Naive thymus-derived CD8-positive, alpha-beta T cell (primary cell): ENCODE results near the gene SH3PXD2B. TPM values are rescaled to one million over a fixed set of nuclear protein-coding genes. Genes with fewer than 3 reads are reported as not detected.
A peak's percentile ranks its signal among the peaks of the same experiment; 100 is the strongest.

Experiments used
- ATAC-seq, 2 donors: fragments of 150-1000 bp; cut with Tn5 transposase in 1 of 2; sonication (Bioruptor Pico), chemical (Tn5 transposase) in 1 of 2; 1 replicate in 1 of 2; 2 replicates in 1 of 2; pipeline ENCODE4 v1.10.0; 2021; ENCODE audit warnings: mild to moderate bottlenecking in 2 of 2, moderate library complexity in 2 of 2
- POLR2A ChIA-PET: fragments of 350-600 bp; sonication (Branson Sonifier 250); formaldehyde crosslinking; loops from one replicate; lab custom pipeline; 2021; ENCODE audit warnings: antibody characterized with exemption; lab: Charles Lee
- DNase-seq, 10 donors: peaks; one replicate each; pipeline versions ENCODE4 v3.0.0 to v3.0.0-alpha.2; 2020 to 2022
- H3K27ac Mint-ChIP-seq, 10 donors: one replicate each; pipeline ENCODE4 v1.8.0; 2020 to 2022; ENCODE audit warnings: mild to moderate bottlenecking in 10 of 10, mixed read lengths in 10 of 10, moderate library complexity in 4 of 10, inconsistent platforms in 1 of 10
- H3K27me3 Mint-ChIP-seq, 5 donors: one replicate each; pipeline ENCODE4 v1.8.0; 2021 to 2022; ENCODE audit warnings: mixed read lengths in 5 of 5
- H3K36me3 Mint-ChIP-seq, 3 donors: one replicate each; pipeline ENCODE4 v1.8.0; 2020 to 2022; ENCODE audit warnings: mixed read lengths in 3 of 3, mild to moderate bottlenecking in 2 of 3, inconsistent platforms in 1 of 3
- H3K4me1 Mint-ChIP-seq, 4 donors: one replicate each; pipeline ENCODE4 v1.8.0; 2021 to 2022; ENCODE audit warnings: mixed read lengths in 4 of 4
- H3K4me3 Mint-ChIP-seq, 10 donors: one replicate each; pipeline ENCODE4 v1.8.0; 2020 to 2022; ENCODE audit warnings: mild to moderate bottlenecking in 10 of 10, mixed read lengths in 10 of 10, moderate library complexity in 6 of 10, inconsistent platforms in 1 of 10
- H3K9me3 Mint-ChIP-seq, 9 donors: one replicate each; pipeline ENCODE4 v1.8.0; 2020 to 2022; ENCODE audit warnings: mixed read lengths in 9 of 9, mild to moderate bottlenecking in 3 of 9, inconsistent platforms in 1 of 9, moderate library complexity in 1 of 9
- polyA plus RNA-seq, 3 donors: library from polyadenylated mRNA; unstranded; fragments of 300-500 nt; fragmentation: Illumina TruSeq; gene quantifications; one replicate each; pipeline ENCODE4 v1.2.3, GENCODE V29; 2021
- total RNA-seq, 8 experiments: library from RNA in 2 of 8; stranded (reverse) in 2 of 8; gene quantifications; one replicate each; pipeline ENCODE4 v1.2.3 and lab custom pipeline; 2021 to 2026

SH3PXD2B gene
- total RNA-seq (under 1 TPM; 0.47 to 0.55 TPM), polyA plus RNA-seq (under 1 TPM in 2 of 3 donors, not detected in 1; 0.09 to 0.10 TPM), total RNA-seq (lab: John Stamatoyannopoulos, UW) (0 to 2.2 (median 0.79) reads per million in 6 experiments)

DNA sequence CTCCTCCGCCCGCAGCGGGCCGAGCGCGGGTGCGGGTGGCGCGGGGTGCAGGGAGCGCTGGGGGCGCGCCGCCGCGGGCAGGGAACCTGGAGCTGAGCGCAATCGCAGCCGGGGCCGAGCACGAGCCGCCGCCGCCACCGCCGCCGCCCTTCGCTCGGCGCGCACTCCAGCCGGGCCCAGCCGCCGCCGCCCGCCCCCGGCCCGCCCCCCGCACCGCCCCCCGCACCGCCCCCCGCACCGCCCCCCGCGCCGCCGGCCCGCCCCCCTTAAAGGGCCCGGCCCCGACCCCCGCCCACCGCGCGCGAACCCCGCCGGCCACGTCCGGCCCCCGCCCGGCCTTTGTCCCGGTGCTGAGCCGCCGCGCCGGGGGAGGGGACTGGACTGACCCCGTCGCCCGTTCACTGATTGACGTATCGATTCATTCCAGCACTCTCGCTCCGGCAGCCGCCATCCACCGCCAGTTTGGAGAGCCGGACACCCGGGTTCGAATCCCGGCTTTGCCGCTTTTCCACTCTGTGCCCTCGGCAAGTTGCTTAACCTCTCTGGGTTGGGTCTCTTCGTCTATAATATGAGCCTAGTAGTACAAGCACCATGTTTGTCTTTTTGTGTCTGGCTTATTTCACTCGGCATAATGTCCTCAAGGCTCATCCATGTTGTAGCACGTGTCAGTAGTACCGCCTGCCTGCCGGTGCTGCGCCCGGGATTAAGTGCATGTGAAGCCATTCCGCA lies at the start of gene SH3PXD2B:
SH3PXD2B (minus strand) TSS at position 168 of the 729 bp plus-strand sequence. CDS start 173 bp downstream, outside the sequence.
- H3K9me3 Mint-ChIP-seq = no peaks in the 10 kb centered on the region
- peaks cover 5 to 31% (median 15%) of the 10 kb centered on the region in 5 donors for H3K27me3 Mint-ChIP-seq
- H3K4me1 Mint-ChIP-seq = peaks cover 12 to 27% (median 15%) of the 10 kb centered on the region in 4 donors
- peak within 1 kb of the TSS; percentile 80 to 94 (median 86) for H3K4me3 Mint-ChIP-seq
- DNase-seq (peak in 9 of 10 donors; percentile 17 to 59 (median 41)), ATAC-seq (peak; percentile 79 to 92)
- POLR2A ChIA-PET = no interaction called here
- peak within 1 kb of the TSS in 9 of 10 donors; percentile 5 to 80 (median 49) for H3K27ac Mint-ChIP-seq
- H3K36me3 Mint-ChIP-seq = no peaks in the 10 kb centered on the region

DNA sequence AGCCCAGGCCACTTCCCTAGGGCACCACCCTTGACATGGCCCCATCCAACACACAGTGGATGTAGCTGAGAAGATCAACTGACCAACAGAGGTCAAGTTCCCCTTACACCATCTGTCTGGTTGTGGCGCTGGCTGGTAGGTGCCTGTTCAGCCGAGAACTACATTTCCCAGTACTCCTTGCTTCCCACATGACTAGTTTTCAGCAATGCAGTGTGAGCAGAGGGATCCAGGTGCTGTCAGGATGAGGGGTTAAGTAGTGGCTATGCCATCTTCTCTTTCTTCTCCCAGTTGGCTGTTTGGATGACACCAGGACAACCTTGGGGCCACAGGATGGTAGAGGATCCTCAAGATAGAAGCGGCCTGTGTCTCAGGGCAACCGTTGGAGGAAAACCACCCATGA lies 48.6 kb upstream of the SH3PXD2B start:
- H3K36me3 Mint-ChIP-seq = peaks cover 0 to 3% (median 0%) of the 10 kb centered on the region in 3 donors
- no peaks in the 10 kb centered on the region for H3K9me3 Mint-ChIP-seq
- ATAC-seq = no peak
- H3K27me3 Mint-ChIP-seq = peaks cover 4 to 25% (median 13%) of the 10 kb centered on the region in 5 donors
- no peak overlapping the region for H3K4me3 Mint-ChIP-seq
- no peak for DNase-seq
- no peak overlapping the region for H3K27ac Mint-ChIP-seq
- no peaks in the 10 kb centered on the region for H3K4me1 Mint-ChIP-seq
- POLR2A ChIA-PET = interaction anchor here (0.6 kb wide), 1 partner anchor 757 kb away, joined by 5 read pairs; no protein-coding TSS in a partner anchor

DNA sequence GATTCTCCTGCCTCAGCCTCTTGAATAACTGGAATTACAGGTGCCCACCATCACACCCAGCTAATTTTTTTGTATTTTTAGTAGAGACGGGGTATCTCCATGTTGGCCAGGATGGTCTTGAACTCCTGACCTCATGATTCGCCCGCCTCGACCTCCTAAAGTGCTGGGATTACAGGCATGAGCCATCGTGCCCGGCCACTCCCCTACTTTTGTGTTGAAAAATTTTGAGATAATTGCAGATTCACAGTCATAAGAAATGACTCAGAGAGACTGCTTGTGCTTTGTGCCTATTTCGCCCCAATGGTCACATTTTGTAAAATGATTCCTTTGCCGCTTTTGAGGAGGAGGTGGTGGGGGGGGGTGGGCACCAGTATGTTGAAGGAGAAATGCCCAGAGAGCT lies 48.1 kb upstream of the SH3PXD2B start:
- Mint-ChIP-seq H3K4me3 (no peak overlapping the region), H3K27ac (no peak overlapping the region), H3K9me3 (no peaks in the 10 kb centered on the region), H3K4me1 (no peaks in the 10 kb centered on the region), H3K36me3 (no peaks in the 10 kb centered on the region), H3K27me3 (peaks cover 2 to 19% (median 12%) of the 10 kb centered on the region in 5 donors)
- DNase-seq (no peak), ATAC-seq (no peak)
- POLR2A ChIA-PET = no interaction called here

DNA sequence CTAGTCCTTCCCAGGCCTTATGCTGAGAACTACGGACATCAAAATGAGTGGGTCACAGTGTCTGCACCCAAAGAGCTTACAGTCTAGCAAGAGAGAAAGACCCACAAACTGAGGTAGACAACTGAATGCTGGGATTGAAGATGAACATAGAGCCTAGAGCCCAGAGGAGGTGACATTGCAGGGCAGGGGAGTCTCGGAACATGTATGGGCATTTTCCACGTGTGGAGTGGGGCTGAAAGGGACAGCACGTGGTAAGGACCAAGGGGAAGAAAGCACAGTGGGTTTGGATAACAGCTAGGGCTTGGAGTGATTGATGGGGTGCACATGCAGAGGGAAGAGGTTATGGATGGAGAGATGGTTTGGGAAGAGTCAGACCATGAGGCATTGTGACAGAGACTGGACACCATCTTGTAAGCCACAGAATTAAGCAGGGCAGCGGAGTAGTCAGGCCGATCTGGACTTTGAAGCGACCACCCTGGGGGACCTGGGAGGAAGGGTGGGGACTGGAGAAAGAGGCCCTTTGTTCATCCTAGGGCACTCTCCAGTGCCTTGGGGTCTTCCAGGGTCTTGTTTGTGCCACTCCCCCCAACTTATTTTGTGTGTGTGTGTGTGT lies 47.5 kb upstream of the SH3PXD2B start:
- DNase-seq (no peak), ATAC-seq (no peak)
- no peak overlapping the region for H3K4me3 Mint-ChIP-seq
- no peaks in the 10 kb centered on the region for H3K4me1 Mint-ChIP-seq
- POLR2A ChIA-PET = no interaction called here
- H3K27ac Mint-ChIP-seq = no peak overlapping the region
- H3K9me3 Mint-ChIP-seq = no peaks in the 10 kb centered on the region
- no peaks in the 10 kb centered on the region for H3K36me3 Mint-ChIP-seq
- H3K27me3 Mint-ChIP-seq = peaks cover 2 to 16% (median 7%) of the 10 kb centered on the region in 5 donors

DNA sequence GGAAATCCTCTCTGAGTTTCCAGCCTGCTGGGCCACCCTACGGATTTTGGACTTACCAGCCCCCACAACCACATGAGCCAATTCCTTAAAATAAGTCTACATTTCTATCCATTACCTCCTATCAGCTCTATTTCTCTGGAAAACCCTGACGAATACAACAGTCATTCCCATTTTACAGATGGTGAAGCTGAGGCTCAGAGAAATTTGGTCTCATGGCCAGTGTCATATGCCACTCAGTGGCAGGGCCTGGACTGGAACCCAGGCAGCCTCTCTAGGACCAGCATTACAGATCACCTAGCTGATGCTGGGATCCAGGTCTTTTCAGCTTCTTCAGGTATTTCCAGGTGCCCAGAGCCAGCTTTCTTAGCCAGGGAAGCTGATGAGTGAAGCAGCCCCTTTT lies 45.0 kb upstream of the SH3PXD2B start:
- H3K36me3 Mint-ChIP-seq = peaks cover 0 to 2% (median 0%) of the 10 kb centered on the region in 3 donors
- no peak overlapping the region for H3K4me3 Mint-ChIP-seq
- DNase-seq (no peak), ATAC-seq (no peak)
- POLR2A ChIA-PET = no interaction called here
- H3K27me3 Mint-ChIP-seq = peaks cover 0 to 8% (median 1%) of the 10 kb centered on the region in 5 donors
- no peaks in the 10 kb centered on the region for H3K4me1 Mint-ChIP-seq
- H3K9me3 Mint-ChIP-seq = peaks cover 0 to 5% (median 0%) of the 10 kb centered on the region in 9 donors
- H3K27ac Mint-ChIP-seq = no peak overlapping the region

- Mint-ChIP-seq H3K27me3 (peaks cover 0 to 8% (median 1%) of the 10 kb centered on the region in 5 donors), H3K27ac (no peak overlapping the region), H3K4me3 (no peak overlapping the region), H3K36me3 (peaks cover 0 to 2% (median 0%) of the 10 kb centered on the region in 3 donors), H3K4me1 (no peaks in the 10 kb centered on the region), H3K9me3 (peaks cover 0 to 5% (median 0%) of the 10 kb centered on the region in 9 donors)
- ATAC-seq = no peak
- POLR2A ChIA-PET = no interaction called here
- no peak for DNase-seq
Observed at GRCh38 chr5:172498431-172499129, 44.3 kb upstream of the SH3PXD2B start.

DNA sequence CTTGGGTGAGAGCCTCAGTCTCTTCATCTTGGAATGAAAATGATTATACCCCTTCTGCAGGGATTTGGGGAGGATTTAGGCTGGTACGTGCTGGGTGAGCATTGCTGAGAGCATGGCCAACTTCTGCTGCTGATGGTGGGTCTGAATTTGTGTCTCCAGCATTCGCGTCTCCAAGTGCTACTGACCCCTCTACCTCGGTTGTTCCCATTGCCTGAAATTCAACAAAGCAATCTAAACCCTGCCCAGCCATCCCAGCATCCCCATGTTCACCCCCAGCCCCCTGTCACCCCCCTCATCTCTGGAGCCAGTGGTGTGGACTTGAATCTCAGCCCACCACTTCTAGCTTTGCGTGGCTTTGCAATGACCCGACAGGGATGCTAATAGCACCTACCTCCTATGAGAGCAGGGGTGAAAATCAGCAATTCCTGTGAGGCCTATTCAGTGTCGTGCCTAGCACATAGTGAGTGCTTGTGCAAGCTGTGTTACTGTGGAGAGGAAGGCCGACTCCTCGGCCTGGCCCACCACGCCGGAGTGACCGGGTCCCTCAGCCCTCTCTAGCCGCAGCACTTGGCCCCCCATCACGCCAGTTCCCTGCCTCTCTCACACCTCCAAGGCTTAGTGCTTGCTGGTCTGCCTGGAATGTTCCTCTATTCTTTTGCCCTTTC lies 43.4 kb upstream of the SH3PXD2B start:
- no peak for ATAC-seq
- Mint-ChIP-seq H3K9me3 (peaks cover 0 to 5% (median 0%) of the 10 kb centered on the region in 9 donors), H3K27ac (no peak overlapping the region), H3K27me3 (peaks cover 0 to 8% (median 1%) of the 10 kb centered on the region in 5 donors), H3K4me1 (no peaks in the 10 kb centered on the region), H3K4me3 (no peak overlapping the region), H3K36me3 (peaks cover 0 to 2% (median 0%) of the 10 kb centered on the region in 3 donors)
- DNase-seq = no peak
- POLR2A ChIA-PET = no interaction called here

GRCh38 chr5:172496671-172497371 lies 42.5 kb upstream of the SH3PXD2B start:
- POLR2A ChIA-PET = no interaction called here
- no peak overlapping the region for H3K4me3 Mint-ChIP-seq
- H3K9me3 Mint-ChIP-seq = peaks cover 0 to 5% (median 0%) of the 10 kb centered on the region in 9 donors
- H3K27ac Mint-ChIP-seq = no peak overlapping the region
- ATAC-seq (no peak), DNase-seq (no peak)
- peaks cover 0 to 7% (median 1%) of the 10 kb centered on the region in 5 donors for H3K27me3 Mint-ChIP-seq
- peaks cover 0 to 2% (median 0%) of the 10 kb centered on the region in 3 donors for H3K36me3 Mint-ChIP-seq
- no peaks in the 10 kb centered on the region for H3K4me1 Mint-ChIP-seq

- DNase-seq = no peak
- peaks cover 0 to 6% (median 1%) of the 10 kb centered on the region in 5 donors for H3K27me3 Mint-ChIP-seq
Observed at GRCh38 chr5:172494630-172495505, 40.5 kb upstream of the SH3PXD2B start.

GRCh38 chr5:172493906-172494305 lies 39.6 kb upstream of the SH3PXD2B start:
- Mint-ChIP-seq H3K4me1 (no peaks in the 10 kb centered on the region), H3K27ac (no peak overlapping the region), H3K27me3 (peaks cover 0 to 7% (median 4%) of the 10 kb centered on the region in 5 donors), H3K9me3 (peaks cover 0 to 5% (median 0%) of the 10 kb centered on the region in 9 donors), H3K4me3 (no peak overlapping the region), H3K36me3 (peaks cover 0 to 2% (median 0%) of the 10 kb centered on the region in 3 donors)
- ATAC-seq = no peak
- no peak for DNase-seq
- POLR2A ChIA-PET = no interaction called here

More at GRCh38 chr5:172494630-172495505, 40.5 kb upstream of the SH3PXD2B start:
- peaks cover 0 to 5% (median 0%) of the 10 kb centered on the region in 9 donors for H3K9me3 Mint-ChIP-seq
- no peaks in the 10 kb centered on the region for H3K4me1 Mint-ChIP-seq
- no peak overlapping the region for H3K27ac Mint-ChIP-seq
- H3K4me3 Mint-ChIP-seq = no peak overlapping the region
- POLR2A ChIA-PET = no interaction called here
- ATAC-seq = no peak
- peaks cover 0 to 2% (median 0%) of the 10 kb centered on the region in 3 donors for H3K36me3 Mint-ChIP-seq

GRCh38 chr5:172493461-172493860 lies 39.1 kb upstream of the SH3PXD2B start:
- Mint-ChIP-seq H3K9me3 (peaks cover 0 to 5% (median 0%) of the 10 kb centered on the region in 9 donors), H3K4me1 (no peaks in the 10 kb centered on the region), H3K27me3 (peaks cover 0 to 8% (median 3%) of the 10 kb centered on the region in 5 donors), H3K4me3 (no peak overlapping the region), H3K36me3 (peaks cover 0 to 2% (median 0%) of the 10 kb centered on the region in 3 donors), H3K27ac (no peak overlapping the region)
- DNase-seq = no peak
- POLR2A ChIA-PET = no interaction called here
- no peak for ATAC-seq
